ENCODE measurements around the gene DEFB128.

DEFB128 gene

DNA sequence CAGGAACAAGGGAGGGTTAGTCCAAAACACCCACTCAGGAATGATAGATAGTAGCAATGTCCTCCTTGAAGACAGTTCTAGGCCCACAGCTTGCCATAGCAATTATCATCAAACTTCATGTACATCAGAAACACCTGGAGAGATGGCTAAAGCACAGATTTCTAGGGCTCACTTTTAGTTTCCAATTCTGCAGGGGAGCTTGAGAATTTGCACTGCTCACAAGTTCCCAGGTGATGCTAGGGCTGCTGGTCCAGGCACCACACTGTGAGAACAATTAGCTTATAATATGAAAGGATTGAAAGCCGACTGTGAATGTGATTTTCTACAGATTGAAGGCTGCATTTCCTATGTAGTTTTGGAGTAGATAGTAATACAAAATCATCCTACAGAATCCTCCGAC, 43.6 kb downstream of the DEFB128 start:
- no peak for DNase-seq

DNA sequence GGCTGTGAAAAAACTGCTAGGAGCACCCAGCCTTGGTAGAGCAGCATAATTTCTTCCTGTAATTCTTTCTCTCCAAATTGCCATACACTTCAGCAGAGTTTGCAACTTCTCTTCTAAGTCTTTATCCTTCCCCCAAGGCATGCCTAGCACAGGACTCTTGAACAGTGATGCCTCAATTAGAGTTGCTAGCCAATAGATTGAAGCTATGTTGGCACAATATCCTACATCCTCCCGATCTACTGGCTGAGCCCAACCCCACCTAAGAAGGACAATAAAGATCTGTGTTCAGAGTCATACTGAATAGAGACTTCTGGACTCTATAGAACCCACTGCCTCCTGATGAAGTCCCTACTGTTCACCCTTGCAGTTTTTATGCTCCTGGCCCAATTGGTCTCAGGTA, 47.2 kb downstream of the DEFB128 start, which contains the start of gene DEFB126:
Gene DEFB126 (plus strand): TSS at position 301 of the 400 bp plus-strand sequence. CDS start 39 bp downstream, at position 340.
- DNase-seq = no peak

Data from NCI-H1417 (cell line).